ENCODE data around the gene OXCT1. TPM values are rescaled to one million over a fixed set of nuclear protein-coding genes. Genes with fewer than 3 reads are reported as not detected.

OXCT1 gene
- total RNA-seq, 1 experiment from 2014 or later = 20.6 TPM

DNA sequence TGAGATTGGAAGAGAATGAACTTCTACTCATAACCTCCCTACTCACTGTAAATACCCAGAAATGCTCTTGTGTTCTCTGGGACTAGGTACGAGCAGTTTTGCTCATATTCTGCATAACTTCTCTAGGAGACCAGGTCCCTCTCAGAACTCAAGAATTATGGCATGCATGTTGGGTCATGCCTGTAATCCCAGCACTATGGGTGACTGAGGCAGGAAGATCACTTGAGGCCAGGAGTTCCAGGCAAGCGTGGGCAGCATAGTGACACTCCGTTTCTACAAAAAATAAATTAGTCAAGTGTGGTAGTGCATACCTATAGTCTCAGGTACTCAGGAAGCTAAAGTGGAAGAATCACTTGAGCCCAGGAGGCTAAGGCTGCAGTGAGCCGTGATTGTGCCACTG, 141.9 kb downstream of the OXCT1 start (continued):
- TF ChIP-seq, protein P1, sequence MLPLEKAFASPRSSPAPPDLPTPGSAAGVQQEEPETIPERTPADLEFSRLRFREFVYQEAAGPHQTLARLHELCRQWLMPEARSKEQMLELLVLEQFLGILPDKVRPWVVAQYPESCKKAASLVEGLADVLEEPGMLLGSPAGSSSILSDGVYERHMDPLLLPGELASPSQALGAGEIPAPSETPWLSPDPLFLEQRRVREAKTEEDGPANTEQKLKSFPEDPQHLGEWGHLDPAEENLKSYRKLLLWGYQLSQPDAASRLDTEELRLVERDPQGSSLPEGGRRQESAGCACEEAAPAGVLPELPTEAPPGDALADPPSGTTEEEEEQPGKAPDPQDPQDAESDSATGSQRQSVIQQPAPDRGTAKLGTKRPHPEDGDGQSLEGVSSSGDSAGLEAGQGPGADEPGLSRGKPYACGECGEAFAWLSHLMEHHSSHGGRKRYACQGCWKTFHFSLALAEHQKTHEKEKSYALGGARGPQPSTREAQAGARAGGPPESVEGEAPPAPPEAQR (CRISPR knock-in tag; IDR thresholded peaks at IDR 0.05) = no peak
- TF ChIP-seq, protein P2, sequence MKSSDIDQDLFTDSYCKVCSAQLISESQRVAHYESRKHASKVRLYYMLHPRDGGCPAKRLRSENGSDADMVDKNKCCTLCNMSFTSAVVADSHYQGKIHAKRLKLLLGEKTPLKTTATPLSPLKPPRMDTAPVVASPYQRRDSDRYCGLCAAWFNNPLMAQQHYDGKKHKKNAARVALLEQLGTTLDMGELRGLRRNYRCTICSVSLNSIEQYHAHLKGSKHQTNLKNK (CRISPR knock-in tag; IDR thresholded peaks at IDR 0.05) = no peak
- TF ChIP-seq, protein P3, sequence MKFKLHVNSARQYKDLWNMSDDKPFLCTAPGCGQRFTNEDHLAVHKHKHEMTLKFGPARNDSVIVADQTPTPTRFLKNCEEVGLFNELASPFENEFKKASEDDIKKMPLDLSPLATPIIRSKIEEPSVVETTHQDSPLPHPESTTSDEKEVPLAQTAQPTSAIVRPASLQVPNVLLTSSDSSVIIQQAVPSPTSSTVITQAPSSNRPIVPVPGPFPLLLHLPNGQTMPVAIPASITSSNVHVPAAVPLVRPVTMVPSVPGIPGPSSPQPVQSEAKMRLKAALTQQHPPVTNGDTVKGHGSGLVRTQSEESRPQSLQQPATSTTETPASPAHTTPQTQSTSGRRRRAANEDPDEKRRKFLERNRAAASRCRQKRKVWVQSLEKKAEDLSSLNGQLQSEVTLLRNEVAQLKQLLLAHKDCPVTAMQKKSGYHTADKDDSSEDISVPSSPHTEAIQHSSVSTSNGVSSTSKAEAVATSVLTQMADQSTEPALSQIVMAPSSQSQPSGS (CRISPR knock-in tag; IDR thresholded peaks at IDR 0.05; ENCODE audit: borderline replicate concordance, low read depth) = no peak
- TF ChIP-seq, protein P4, sequence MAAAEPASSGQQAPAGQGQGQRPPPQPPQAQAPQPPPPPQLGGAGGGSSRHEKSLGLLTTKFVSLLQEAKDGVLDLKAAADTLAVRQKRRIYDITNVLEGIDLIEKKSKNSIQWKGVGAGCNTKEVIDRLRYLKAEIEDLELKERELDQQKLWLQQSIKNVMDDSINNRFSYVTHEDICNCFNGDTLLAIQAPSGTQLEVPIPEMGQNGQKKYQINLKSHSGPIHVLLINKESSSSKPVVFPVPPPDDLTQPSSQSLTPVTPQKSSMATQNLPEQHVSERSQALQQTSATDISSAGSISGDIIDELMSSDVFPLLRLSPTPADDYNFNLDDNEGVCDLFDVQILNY (CRISPR knock-in tag; IDR thresholded peaks at IDR 0.05) = no peak
- TF ChIP-seq, protein P5, sequence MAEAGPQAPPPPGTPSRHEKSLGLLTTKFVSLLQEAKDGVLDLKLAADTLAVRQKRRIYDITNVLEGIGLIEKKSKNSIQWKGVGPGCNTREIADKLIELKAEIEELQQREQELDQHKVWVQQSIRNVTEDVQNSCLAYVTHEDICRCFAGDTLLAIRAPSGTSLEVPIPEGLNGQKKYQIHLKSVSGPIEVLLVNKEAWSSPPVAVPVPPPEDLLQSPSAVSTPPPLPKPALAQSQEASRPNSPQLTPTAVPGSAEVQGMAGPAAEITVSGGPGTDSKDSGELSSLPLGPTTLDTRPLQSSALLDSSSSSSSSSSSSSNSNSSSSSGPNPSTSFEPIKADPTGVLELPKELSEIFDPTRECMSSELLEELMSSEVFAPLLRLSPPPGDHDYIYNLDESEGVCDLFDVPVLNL (CRISPR knock-in tag; IDR thresholded peaks at IDR 0.05; ENCODE audit: borderline replicate concordance, low read depth) = no peak
- TF ChIP-seq, protein P6, sequence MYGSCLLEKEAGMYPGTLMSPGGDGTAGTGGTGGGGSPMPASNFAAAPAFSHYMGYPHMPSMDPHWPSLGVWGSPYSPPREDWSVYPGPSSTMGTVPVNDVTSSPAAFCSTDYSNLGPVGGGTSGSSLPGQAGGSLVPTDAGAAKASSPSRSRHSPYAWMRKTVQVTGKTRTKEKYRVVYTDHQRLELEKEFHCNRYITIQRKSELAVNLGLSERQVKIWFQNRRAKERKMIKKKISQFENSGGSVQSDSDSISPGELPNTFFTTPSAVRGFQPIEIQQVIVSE (CRISPR knock-in tag; IDR thresholded peaks at IDR 0.05; ENCODE audit: borderline replicate concordance) = no peak

DNA sequence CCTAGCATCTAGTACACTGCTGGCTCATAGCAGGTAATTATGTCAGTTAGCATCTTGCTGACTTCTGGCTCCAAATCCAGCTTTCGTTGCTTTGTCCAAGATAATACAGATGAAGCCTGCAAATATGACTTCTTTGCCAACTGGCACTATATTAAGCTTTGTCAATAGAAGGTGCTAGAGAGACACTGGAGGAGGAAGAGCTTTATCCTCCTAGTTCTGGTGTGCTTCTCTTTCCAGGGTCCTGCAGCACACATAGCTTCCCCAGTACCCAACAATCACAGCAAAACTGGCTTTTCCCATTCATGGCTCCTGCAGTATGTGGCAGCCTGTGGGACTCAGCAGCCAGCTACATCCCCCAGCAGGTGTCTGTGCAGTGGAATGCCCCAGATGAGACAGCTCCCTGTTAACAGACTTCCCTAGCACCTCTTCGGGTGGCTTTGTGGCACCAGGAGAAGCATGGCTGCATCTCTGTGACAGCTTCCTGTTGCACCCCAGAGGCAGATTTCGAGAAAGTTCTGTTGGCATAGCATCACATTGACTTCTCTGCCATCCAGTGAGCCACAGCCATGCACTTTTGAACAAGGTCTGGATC, 147.8 kb downstream of the OXCT1 start:
- no peaks in the 10 kb centered on the region for H3K4me1 Mint-ChIP-seq
- ChIA-PET CTCF (interaction anchor here (0.9 to 1.7 kb wide), 6 partner anchors 11 to 203 kb away, joined by 3 to 6 read pairs (median 4); partner anchors contain the start of gene FBXO4), POLR2A (no interaction called here)
- H3K36me3 Mint-ChIP-seq = no peaks in the 10 kb centered on the region
- no peaks in the 10 kb centered on the region for H3K9me3 Mint-ChIP-seq
- H3K27me3 Mint-ChIP-seq (ENCODE audit: low read depth) = no peaks in the 10 kb centered on the region
- peak; percentile 76 for ATAC-seq
- no peak overlapping the region for H3K4me3 Mint-ChIP-seq
- peak; percentile 14 for DNase-seq (ENCODE audit: low spot score)
- TF ChIP-seq NR2C2 (CRISPR knock-in tag; IDR thresholded peaks at IDR 0.05) (no peak), IRF2 (CRISPR knock-in tag; IDR thresholded peaks at IDR 0.05; ENCODE audit: borderline replicate concordance, low read depth) (no peak), NFATC4 (CRISPR knock-in tag; IDR thresholded peaks at IDR 0.05) (no peak), ZNF396 (CRISPR knock-in tag; IDR thresholded peaks at IDR 0.05; ENCODE audit: borderline replicate concordance) (no peak)
- TF ChIP-seq, protein P7, sequence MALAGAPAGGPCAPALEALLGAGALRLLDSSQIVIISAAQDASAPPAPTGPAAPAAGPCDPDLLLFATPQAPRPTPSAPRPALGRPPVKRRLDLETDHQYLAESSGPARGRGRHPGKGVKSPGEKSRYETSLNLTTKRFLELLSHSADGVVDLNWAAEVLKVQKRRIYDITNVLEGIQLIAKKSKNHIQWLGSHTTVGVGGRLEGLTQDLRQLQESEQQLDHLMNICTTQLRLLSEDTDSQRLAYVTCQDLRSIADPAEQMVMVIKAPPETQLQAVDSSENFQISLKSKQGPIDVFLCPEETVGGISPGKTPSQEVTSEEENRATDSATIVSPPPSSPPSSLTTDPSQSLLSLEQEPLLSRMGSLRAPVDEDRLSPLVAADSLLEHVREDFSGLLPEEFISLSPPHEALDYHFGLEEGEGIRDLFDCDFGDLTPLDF (CRISPR knock-in tag; IDR thresholded peaks at IDR 0.05) = no peak
- TF ChIP-seq, protein P8, sequence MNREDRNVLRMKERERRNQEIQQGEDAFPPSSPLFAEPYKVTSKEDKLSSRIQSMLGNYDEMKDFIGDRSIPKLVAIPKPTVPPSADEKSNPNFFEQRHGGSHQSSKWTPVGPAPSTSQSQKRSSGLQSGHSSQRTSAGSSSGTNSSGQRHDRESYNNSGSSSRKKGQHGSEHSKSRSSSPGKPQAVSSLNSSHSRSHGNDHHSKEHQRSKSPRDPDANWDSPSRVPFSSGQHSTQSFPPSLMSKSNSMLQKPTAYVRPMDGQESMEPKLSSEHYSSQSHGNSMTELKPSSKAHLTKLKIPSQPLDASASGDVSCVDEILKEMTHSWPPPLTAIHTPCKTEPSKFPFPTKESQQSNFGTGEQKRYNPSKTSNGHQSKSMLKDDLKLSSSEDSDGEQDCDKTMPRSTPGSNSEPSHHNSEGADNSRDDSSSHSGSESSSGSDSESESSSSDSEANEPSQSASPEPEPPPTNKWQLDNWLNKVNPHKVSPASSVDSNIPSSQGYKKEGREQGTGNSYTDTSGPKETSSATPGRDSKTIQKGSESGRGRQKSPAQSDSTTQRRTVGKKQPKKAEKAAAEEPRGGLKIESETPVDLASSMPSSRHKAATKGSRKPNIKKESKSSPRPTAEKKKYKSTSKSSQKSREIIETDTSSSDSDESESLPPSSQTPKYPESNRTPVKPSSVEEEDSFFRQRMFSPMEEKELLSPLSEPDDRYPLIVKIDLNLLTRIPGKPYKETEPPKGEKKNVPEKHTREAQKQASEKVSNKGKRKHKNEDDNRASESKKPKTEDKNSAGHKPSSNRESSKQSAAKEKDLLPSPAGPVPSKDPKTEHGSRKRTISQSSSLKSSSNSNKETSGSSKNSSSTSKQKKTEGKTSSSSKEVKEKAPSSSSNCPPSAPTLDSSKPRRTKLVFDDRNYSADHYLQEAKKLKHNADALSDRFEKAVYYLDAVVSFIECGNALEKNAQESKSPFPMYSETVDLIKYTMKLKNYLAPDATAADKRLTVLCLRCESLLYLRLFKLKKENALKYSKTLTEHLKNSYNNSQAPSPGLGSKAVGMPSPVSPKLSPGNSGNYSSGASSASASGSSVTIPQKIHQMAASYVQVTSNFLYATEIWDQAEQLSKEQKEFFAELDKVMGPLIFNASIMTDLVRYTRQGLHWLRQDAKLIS (CRISPR knock-in tag; IDR thresholded peaks at IDR 0.05; ENCODE audit: borderline replicate concordance) = no peak
- no peak overlapping the region for H3K27ac Mint-ChIP-seq

Measured in WTC11 (cell line).